ENCODE measurements around the gene SERTM1. TPM values are rescaled to one million over a fixed set of nuclear protein-coding genes. Genes with fewer than 3 reads are reported as not detected.
A peak's percentile ranks its signal among the peaks of the same experiment; 100 is the strongest.

Gene SERTM1
- total RNA-seq, 2 experiments from 2014 or later, result not detected

DNA sequence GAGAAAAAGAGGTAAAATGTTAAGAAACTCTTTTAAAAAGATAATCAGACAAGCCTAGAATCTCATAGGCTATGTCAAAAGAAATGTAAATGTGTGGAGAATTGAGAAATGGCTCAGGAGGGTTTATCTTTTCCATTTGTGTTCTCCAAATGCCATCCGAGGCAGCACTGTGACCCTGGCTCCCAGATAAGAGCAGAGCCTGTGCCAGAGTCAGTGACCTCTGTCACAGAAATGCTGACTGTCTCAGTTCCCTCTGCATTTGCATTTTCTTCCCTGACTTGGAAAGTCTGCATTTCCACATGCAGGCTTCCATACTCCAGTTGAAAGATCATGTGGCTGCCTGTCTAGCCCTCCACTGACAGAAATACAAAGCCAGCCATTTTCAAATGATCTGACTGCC is 42.0 kb downstream of the SERTM1 start:
- no peak overlapping the region for H3K4me3 Mint-ChIP-seq
- no peaks in the 10 kb centered on the region for H3K9me3 Mint-ChIP-seq (ENCODE audit: insufficient read depth)
- H3K27me3 Mint-ChIP-seq (ENCODE audit: low read depth), result peaks cover 5% of the 10 kb centered on the region
- DNase-seq (no peak), ATAC-seq (no peak)
- CTCF ChIA-PET, result no interaction called here
- H3K4me1 Mint-ChIP-seq (ENCODE audit: low read depth), result no peaks in the 10 kb centered on the region
- POLR2A ChIA-PET, result no interaction called here
- H3K27ac Mint-ChIP-seq, result no peak overlapping the region
- H3K36me3 Mint-ChIP-seq (ENCODE audit: low read depth), result no peaks in the 10 kb centered on the region

GRCh38 chr13:36717017-36717416 is 43.2 kb downstream of the SERTM1 start:
- DNase-seq (no peak), ATAC-seq (no peak)
- H3K27ac Mint-ChIP-seq, result no peak overlapping the region
- ChIA-PET POLR2A (no interaction called here), CTCF (no interaction called here)
- no peaks in the 10 kb centered on the region for H3K9me3 Mint-ChIP-seq (ENCODE audit: insufficient read depth)
- no peaks in the 10 kb centered on the region for H3K36me3 Mint-ChIP-seq (ENCODE audit: low read depth)
- peaks cover 5% of the 10 kb centered on the region for H3K27me3 Mint-ChIP-seq (ENCODE audit: low read depth)
- H3K4me1 Mint-ChIP-seq (ENCODE audit: low read depth), result no peaks in the 10 kb centered on the region
- no peak overlapping the region for H3K4me3 Mint-ChIP-seq

DNA sequence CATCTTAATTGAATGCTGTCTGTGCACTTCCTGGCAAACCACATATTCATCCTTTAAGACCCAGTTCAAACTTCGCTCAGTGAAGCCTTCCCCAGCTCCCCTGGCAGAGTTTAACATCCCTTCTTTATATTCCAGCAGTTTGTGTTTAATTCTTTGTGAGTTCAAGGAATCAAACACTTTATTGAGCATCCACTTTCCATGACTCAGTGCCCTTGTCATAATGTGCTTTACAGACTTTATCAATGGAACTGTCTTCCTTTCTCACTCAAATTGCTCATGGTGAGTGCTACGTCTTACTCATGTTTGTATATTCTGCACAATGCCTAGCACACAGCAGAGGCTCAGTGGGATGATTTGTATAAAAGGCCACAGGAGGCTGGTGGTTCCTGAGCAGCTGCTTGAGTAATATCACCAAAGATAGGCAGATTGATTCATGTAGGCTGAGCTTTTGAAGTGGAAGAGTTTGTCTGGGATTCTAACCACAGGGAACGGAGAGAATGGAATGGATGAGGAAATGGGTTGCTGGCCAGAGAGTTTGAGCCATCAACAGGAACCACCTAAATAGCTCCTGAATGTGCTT is 44.2 kb downstream of the SERTM1 start:
- no peaks in the 10 kb centered on the region for H3K9me3 Mint-ChIP-seq (ENCODE audit: insufficient read depth)
- CTCF ChIA-PET, result no interaction called here
- H3K4me3 Mint-ChIP-seq, result no peak overlapping the region
- H3K27ac Mint-ChIP-seq, result no peak overlapping the region
- POLR2A ChIA-PET, result no interaction called here
- H3K36me3 Mint-ChIP-seq (ENCODE audit: low read depth), result no peaks in the 10 kb centered on the region
- DNase-seq (no peak), ATAC-seq (no peak)
- no peaks in the 10 kb centered on the region for H3K4me1 Mint-ChIP-seq (ENCODE audit: low read depth)
- H3K27me3 Mint-ChIP-seq (ENCODE audit: low read depth), result peaks cover 5% of the 10 kb centered on the region

DNA sequence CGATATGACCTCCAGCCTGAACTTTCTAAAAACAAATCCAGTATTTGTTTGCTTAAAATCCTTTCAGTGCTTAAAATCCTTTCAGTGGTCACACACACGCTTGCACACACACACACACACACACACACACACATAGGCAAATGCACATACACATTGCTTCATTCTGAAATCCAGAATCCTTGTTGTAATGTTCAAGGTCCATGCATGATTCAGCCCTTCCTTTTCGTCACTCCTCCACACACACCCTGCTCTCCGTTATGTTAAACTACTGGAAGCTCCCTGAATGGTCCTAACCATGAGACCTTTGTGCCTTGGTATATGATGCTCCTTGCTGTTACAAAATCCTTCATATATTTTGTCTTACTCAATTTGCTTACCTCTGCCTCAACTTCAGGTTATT is 44.9 kb downstream of the SERTM1 start:
- Mint-ChIP-seq H3K27ac (no peak overlapping the region), H3K9me3 (ENCODE audit: insufficient read depth) (no peaks in the 10 kb centered on the region), H3K4me1 (ENCODE audit: low read depth) (no peaks in the 10 kb centered on the region), H3K36me3 (ENCODE audit: low read depth) (no peaks in the 10 kb centered on the region), H3K4me3 (no peak overlapping the region), H3K27me3 (ENCODE audit: low read depth) (peaks cover 5% of the 10 kb centered on the region)
- ChIA-PET POLR2A (no interaction called here), CTCF (no interaction called here)
- DNase-seq, result no peak
- ATAC-seq, result no peak

- ATAC-seq (no peak), DNase-seq (no peak)
- Mint-ChIP-seq H3K9me3 (ENCODE audit: insufficient read depth) (no peaks in the 10 kb centered on the region), H3K27ac (no peak overlapping the region), H3K36me3 (ENCODE audit: low read depth) (no peaks in the 10 kb centered on the region), H3K4me3 (no peak overlapping the region), H3K27me3 (ENCODE audit: low read depth) (peaks cover 2% of the 10 kb centered on the region), H3K4me1 (ENCODE audit: low read depth) (no peaks in the 10 kb centered on the region)
- ChIA-PET CTCF (no interaction called here), POLR2A (no interaction called here)
These were observed 50.3 kb downstream of the SERTM1 start for GRCh38 chr13:36724141-36724540.

GRCh38 chr13:36725936-36726335 is 52.1 kb downstream of the SERTM1 start:
- no peaks in the 10 kb centered on the region for H3K9me3 Mint-ChIP-seq (ENCODE audit: insufficient read depth)
- no peak overlapping the region for H3K27ac Mint-ChIP-seq
- H3K36me3 Mint-ChIP-seq (ENCODE audit: low read depth), result no peaks in the 10 kb centered on the region
- no peak overlapping the region for H3K4me3 Mint-ChIP-seq
- DNase-seq (no peak), ATAC-seq (no peak)
- ChIA-PET POLR2A (no interaction called here), CTCF (no interaction called here)
- H3K27me3 Mint-ChIP-seq (ENCODE audit: low read depth), result peaks cover 6% of the 10 kb centered on the region
- H3K4me1 Mint-ChIP-seq (ENCODE audit: low read depth), result no peaks in the 10 kb centered on the region

GRCh38 chr13:36728006-36728405 is 54.2 kb downstream of the SERTM1 start:
- DNase-seq, result no peak
- ATAC-seq, result no peak
- H3K4me3 Mint-ChIP-seq, result no peak overlapping the region
- peaks cover 7% of the 10 kb centered on the region for H3K27me3 Mint-ChIP-seq (ENCODE audit: low read depth)
- H3K4me1 Mint-ChIP-seq (ENCODE audit: low read depth), result no peaks in the 10 kb centered on the region
- CTCF ChIA-PET, result interaction anchor here (0.8 kb wide), 1 partner anchor 8 kb away, joined by 3 read pairs; no protein-coding TSS in a partner anchor
- no peaks in the 10 kb centered on the region for H3K36me3 Mint-ChIP-seq (ENCODE audit: low read depth)
- POLR2A ChIA-PET, result no interaction called here
- H3K27ac Mint-ChIP-seq, result no peak overlapping the region
- H3K9me3 Mint-ChIP-seq (ENCODE audit: insufficient read depth), result no peaks in the 10 kb centered on the region

DNA sequence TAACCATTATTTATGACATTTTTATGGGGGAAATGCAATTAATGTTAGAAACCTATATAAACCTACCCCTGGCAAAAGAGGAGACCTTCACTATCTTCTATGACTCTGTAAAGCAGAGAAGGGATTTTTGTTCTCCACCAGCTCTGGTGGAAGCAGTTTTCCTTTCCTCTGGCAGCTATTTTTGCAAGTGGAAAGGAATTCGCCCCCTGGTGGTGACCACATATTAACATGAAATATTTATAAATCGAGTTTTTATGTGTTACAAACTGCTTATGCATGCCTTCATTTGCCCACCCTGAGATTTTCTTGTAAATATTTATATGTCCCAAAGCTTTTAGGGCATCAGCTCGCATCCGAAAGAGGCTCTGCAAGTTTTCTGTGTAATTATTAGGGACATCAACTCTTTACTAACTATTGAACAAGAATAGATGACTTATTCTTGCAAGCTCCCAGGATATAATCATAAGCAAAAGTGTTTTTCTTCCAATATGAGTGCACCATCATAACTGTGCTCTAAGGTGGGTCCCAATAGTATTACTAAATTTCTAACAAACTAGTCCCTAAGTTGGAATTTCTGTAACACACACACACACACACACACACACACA is 62.4 kb downstream of the SERTM1 start:
- no peak overlapping the region for H3K4me3 Mint-ChIP-seq
- H3K9me3 Mint-ChIP-seq (ENCODE audit: insufficient read depth), result no peaks in the 10 kb centered on the region
- peak; percentile 49 for DNase-seq
- ChIA-PET CTCF (interaction anchor here (0.8 to 3.3 kb wide), 16 partner anchors 8 to 458 kb away, joined by 3 to 18 read pairs (median 5); partner anchors contain the start of gene SPART), POLR2A (interaction anchor here (0.6 kb wide), 1 partner anchor 82 kb away, joined by 4 read pairs; the partner anchor contains the start of gene RFXAP)
- no peaks in the 10 kb centered on the region for H3K36me3 Mint-ChIP-seq (ENCODE audit: low read depth)
- H3K4me1 Mint-ChIP-seq (ENCODE audit: low read depth), result no peaks in the 10 kb centered on the region
- no peak for ATAC-seq
- H3K27me3 Mint-ChIP-seq (ENCODE audit: low read depth), result peaks cover 8% of the 10 kb centered on the region
- H3K27ac Mint-ChIP-seq, result no peak overlapping the region

DNA sequence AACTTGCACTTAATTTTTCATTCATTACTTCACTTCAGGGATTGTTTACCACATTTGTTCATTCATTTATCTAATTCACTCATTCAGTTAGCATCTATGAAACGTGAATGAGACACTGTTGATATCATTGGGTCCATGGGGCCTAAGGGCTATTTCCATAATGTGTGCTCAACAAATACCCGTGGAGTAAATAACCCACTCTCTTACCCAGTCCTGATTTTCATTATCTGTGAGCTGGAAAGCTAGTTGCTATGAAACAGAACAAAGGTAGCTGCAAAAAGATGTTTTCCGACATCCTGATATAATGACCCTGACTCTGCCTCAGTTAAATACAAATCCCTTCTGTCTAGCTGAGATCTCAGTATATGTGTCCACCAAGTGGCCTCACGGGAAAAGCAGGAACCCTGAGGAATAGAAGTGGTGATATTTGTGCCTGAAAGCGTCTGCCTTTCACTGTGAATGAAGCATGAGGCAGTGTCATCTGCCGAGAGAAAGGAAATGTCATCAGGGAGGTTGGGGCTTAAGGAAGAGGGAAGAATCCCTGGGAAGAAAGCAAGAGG is 63.8 kb downstream of the SERTM1 start:
- DNase-seq (no peak), ATAC-seq (no peak)
- POLR2A ChIA-PET, result no interaction called here
- H3K4me3 Mint-ChIP-seq, result no peak overlapping the region
- H3K4me1 Mint-ChIP-seq (ENCODE audit: low read depth), result no peaks in the 10 kb centered on the region
- no peaks in the 10 kb centered on the region for H3K9me3 Mint-ChIP-seq (ENCODE audit: insufficient read depth)
- H3K36me3 Mint-ChIP-seq (ENCODE audit: low read depth), result no peaks in the 10 kb centered on the region
- peaks cover 8% of the 10 kb centered on the region for H3K27me3 Mint-ChIP-seq (ENCODE audit: low read depth)
- no peak overlapping the region for H3K27ac Mint-ChIP-seq
- CTCF ChIA-PET, result interaction anchor here (1.5 kb wide), 1 partner anchor 455 kb away, joined by 5 read pairs; no protein-coding TSS in a partner anchor

DNA sequence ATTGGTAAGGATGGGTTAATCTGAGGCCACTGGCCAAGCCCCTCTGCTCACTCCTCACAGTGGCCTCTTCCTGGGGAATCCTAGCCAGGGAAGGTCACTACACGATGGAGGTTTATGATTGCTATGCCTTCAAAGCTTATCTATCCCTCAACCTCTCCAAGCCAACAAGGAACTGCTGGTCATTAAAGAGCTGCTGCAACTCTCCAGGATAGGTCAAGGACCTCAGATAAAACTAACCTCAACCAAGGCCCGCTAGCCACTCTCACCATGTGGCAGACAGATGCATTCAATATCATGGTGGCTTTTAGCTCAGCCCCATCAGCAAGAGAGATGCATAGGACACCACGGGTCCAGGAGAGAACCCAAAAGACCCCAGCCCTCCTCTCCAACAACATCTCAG is 71.6 kb downstream of the SERTM1 start:
- Mint-ChIP-seq H3K9me3 (ENCODE audit: insufficient read depth) (no peaks in the 10 kb centered on the region), H3K4me3 (no peak overlapping the region), H3K27ac (no peak overlapping the region), H3K27me3 (ENCODE audit: low read depth) (peaks cover 3% of the 10 kb centered on the region), H3K4me1 (ENCODE audit: low read depth) (no peaks in the 10 kb centered on the region), H3K36me3 (ENCODE audit: low read depth) (no peaks in the 10 kb centered on the region)
- ChIA-PET POLR2A (no interaction called here), CTCF (interaction anchor here (1.4 kb wide), 1 partner anchor 10 kb away, joined by 8 read pairs; no protein-coding TSS in a partner anchor)
- no peak for ATAC-seq
- no peak for DNase-seq

DNA sequence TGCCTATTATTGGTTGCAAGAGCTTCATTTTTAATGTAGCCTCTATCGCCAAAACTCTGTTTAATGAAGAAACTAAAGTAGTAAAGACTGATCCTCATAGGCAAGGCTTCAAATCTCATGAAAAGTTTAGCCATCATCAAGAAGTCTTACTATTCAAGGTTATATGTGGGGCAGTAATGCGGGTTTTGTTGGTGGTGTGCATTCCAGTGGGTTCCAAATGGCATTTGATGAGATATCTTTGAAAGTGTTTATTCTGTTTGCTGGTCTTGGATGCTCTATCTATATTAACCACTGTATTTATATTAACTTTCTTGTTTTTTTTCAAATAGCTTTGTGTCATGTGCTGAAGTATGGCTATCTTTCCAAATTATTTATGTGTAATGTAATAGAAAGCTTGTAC is 72.2 kb downstream of the SERTM1 start:
- Mint-ChIP-seq H3K4me3 (no peak overlapping the region), H3K27ac (no peak overlapping the region), H3K27me3 (ENCODE audit: low read depth) (peaks cover 5% of the 10 kb centered on the region), H3K9me3 (ENCODE audit: insufficient read depth) (no peaks in the 10 kb centered on the region), H3K36me3 (ENCODE audit: low read depth) (no peaks in the 10 kb centered on the region), H3K4me1 (ENCODE audit: low read depth) (no peaks in the 10 kb centered on the region)
- CTCF ChIA-PET, result interaction anchor here (1.4 kb wide), 1 partner anchor 10 kb away, joined by 8 read pairs; no protein-coding TSS in a partner anchor
- DNase-seq, result no peak
- POLR2A ChIA-PET, result no interaction called here
- no peak for ATAC-seq
